Stimulated activated CD8-positive, alpha-beta memory T cell treated with anti-CD3 and anti-CD28 coated beads, Interleukin-2, amount 100 ng/mL, for 48 hours (primary cell): ENCODE measurements around the gene AGAP1.

Experiments used
- DNase-seq, 2 donors: peaks; one replicate each; pipeline ENCODE4 v3.0.0-alpha.2; 2020; ENCODE audit warnings: low read depth in 2 of 2

AGAP1 gene

DNA sequence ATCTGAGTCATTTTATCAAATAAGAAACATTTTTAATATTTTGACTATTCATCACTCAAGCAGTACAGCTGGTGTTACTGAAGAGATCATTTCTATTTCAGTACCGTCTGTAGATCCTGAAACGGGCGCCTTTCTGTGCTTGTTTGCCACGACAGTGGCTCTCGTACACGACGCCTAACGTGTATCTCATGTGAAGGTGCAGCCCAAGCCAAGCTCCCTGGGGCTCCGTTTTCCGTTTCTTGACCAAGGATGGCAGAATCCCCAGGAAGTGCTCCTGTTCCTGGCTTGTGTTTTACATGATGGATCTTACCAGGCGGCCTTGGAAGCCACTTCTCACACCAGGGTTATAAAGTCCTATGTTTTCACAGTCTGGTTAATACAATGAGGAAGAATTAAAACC is 353.7 kb downstream of the AGAP1 start:
- no peak for DNase-seq

DNA sequence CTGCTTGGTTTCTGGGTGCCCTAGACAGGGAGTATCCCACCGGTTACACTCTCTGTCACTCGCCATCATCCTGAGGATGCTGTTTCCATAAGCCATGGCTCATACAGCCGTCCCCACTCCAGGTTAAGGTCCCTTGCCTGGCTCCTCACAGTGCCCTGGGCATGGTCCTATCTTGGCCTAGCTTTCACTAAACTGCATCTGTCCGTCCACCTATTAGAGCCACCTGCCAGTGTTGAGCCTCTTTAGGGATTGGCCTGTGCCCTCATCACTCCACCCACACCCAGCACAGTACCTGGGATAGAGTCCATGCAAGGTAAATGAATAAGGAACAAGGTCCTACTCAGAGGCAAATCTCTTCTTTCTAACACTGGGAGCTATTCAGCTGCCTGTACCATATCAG is 354.2 kb downstream of the AGAP1 start:
- DNase-seq = no peak

DNA sequence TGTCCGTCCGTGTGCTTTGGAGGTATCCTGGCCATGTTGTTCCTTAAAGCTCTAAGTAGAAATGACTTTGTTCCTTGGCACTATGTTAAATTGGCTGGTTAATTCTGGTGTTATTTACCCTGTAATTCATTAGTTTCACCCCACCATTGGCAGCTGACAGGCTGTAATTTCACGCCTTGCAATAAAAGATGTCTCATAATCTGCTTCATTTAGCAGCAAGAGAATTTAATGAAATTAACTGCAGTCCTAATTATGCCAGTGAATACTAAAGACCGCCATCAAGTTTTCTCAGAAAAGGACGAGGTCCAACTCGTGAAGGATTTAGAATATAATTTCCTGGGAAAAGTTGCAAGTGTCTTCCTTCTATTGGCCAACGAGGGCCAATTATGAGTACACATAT is 355.1 kb downstream of the AGAP1 start:
- DNase-seq = no peak

DNA sequence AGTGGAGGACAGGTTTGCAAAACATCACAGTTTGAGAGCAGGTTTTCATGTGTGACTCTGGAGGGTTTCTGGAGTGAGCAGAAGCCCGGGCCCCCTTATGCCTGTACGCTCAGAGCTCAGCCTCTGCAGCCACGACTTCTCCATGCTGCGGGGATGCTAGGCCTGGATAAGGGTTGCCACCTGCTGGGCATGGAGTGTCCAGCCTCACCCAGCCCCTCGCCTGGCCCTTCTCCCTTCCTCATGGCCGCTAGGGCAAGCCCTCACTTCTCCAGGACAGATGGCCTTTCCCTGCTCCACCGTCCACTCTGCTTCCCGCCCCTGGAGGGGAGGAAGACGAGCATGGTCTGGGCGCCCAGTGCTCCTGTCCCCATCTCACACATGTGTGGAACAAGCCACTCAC is 355.6 kb downstream of the AGAP1 start:
- DNase-seq = no peak

DNA sequence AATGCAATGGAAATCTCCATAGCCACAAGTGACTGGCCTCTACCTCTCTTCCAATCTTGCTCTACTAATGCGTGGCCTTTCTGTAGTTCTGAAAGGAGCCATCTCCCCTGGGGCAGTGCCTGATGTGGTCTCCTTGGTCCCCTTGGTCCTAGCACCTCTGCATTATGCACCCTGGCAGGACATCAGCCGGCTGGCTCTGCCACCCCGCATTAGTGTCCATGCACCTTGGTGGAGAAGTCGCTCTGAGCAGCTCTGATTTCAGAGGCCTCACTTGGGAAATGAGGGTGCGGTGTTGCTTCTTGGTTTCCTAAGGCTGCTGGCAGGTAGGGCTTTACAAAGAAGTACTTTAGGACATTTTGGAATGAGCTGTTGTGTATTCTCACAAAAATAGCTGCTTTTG is 356.4 kb downstream of the AGAP1 start:
- no peak for DNase-seq

DNA sequence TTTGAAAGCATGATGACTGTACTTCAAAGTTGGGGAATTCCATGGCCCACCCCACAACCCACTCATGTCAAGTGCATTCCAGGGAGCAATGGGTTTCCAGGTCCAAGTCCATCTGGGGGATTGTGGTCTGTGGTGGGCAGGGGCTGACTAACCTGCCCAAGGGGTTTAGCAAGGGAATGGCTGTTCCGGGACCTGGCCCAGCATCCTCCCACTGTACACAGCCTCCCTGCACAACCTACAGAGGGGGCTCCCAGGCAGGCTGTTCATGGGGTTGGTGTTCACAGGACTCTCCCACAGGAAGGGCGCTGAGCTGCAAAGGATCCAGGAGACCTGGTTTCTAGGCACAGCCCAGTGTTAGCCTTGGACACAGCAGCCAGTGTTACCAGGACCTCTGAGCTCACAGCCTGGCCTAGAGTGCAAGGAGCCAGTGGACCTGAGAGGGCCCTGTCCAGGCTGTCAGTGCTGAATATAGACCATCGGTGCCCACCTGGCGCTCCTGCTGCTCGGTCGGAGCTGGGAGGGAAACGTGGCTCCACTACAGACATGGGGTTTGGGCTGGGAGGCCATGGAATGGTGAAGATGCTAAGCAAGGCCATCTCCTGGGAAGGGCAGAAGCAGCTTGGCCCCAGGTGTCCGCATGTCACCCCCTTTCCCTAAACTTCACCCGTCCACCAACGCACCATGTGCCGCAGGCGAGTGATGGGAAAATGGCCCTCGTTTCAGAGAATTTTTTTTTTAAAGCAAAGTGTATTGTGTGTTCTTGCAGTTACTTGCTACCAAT is 357.1 kb downstream of the AGAP1 start:
- no peak for DNase-seq

DNA sequence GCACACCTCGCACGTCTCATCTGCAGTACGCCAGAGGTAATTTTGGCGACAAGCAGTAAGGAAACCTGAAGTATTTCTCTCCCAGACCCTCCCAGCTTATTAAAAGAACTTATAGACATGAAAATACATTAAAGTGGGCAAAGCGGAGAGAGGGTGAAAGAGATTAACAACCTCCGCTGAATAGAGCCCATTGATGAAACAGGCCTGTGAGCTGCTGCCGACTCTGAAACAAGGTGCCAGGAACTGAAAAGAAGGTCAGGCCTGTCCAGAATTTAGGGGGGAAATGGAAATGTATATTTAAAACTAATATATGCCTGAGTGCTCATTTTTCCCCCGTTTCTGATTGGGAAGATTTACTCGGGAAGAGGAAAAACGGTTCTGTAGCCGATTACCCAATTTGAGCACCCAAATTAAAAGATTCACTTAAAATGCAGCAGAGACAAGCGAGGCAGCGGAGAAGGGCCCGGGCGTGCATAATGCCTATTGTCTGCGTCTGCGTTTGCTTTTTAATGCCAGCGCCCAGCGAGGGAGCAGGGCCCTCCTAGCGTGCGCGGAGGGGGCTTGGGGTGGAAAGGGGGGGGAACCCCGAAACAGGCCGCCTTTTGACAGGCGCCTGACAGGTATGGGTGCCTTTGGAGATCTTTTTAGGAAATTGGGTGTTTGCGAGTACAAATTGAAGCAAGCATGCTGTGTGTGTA is 358.1 kb downstream of the AGAP1 start:
- DNase-seq = no peak

DNA sequence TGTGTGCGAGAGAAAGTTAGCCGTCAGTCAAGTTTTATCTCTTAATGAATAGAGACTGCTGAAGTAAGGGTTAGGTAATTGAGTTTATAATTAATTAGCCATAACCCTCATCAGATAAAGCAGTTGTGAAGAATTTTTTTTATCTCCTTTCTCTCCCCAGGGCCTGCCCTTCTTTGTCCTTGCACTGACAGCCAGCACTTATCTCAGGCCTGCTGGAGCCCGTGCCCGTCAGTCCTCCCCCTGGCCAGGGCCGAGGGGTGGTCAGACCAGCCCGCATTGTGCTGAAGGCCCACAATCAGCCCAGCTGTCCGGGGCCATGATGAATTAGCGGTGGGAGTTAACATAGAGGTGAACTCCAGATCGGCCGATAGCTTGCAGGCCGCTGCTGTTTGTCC is 358.7 kb downstream of the AGAP1 start:
- no peak for DNase-seq

DNA sequence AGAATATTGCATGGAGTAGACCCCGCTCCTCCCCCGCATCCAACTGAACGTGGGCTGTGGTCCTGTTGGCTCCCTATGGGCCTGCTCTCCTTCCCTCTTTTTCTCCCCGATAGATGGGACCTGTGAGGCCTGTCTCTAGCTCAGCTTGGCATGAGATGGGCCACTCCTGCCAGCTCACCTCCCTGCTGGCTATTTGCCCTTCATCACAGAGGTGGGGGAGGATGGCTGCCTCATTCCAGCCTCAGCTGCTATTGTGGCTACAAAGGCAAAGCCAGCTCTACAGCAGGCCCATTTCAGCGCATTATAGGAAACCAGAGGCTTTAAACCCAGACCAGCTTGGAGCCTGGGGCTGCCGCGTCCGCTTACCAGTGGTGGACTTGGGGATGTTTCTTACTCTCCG is 360.4 kb downstream of the AGAP1 start:
- no peak for DNase-seq

DNA sequence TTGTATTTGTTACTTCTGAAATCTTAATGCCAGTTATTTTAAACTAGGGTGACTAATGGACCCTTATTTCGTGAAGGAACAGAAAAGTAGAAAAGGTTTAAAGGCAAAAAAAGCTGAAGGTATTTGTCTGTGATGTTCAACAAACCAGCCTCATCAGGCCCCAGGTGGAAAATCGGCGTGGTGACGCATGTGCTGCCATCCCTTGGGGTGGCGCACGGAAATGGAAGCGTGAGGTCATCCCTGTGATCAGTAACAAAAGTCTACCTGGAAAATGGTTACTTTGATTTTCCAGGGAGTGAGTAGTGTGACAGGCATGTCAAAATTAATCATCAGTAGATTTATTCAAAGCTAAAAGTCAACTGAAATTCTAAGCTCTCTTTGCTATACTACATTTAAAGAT is 361.2 kb downstream of the AGAP1 start:
- DNase-seq = no peak

DNA sequence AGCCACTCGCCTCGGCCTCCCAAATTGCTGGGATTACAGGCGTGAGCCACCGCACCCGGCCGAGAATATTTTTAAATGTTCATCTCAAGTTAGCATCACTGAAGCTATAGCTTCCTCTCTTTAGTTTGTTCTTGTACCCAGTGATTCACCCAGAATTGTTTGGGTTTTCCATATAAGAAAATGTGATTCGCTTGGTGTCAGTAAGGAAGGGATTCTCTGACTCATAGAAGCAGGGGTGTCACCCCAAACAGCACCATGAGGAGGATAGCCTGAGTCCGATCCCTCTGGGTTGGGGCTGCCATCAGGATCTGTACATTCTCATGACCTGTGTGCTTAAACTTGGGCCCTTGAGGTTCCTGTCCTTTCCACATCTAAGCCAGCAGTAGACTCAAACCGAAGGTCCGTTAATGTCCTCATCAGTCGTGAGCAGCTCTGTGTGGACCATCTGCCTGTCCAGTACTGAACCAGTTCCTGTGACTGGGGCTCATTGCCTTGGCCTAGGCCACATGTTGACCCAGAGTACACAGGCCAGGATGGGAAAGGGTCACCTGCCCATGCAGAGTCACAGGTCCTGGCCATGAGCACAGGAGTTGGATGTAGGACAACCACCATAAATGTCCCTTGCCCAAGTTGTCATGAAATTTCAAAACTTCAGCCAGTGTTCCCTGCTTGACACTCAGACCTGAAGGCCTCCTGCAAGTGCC is 362.5 kb downstream of the AGAP1 start:
- DNase-seq = no peak

DNA sequence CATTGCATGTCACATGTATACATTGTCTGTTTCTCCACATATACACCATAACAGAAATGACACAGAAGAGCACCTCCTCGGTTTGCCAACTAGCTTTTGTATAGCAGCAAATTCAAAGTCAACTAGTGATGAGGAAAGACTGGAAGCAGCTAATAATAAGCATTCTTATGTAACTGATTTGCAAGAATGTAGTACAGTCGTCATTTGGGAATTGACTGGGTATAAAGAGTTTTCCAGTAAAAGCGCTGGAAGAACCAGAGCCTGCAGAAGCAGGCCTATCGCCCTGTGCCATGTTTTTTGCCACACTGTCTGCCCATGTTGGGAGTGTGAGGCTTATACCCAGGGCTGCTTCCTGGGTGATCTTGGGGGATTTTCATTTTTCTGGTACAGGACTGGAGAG is 363.8 kb downstream of the AGAP1 start:
- no peak for DNase-seq

DNA sequence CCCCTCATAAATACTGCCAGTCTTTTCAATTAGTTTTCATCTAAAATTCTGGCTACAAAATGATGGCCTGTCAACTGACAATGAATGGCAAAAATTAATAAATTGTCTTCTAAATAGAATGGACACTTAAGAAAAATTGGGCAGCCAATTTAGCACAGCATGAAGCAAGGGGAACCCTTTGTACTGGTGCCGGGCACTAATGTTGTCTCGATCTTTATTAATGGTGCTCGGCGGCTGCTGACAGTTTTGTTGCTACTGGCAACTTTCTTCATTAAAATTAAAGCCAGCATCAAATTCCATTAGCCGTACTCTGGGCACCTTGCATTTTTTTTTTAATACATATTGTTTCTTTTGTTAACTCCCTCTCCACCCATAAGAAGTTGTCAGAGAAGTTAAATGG is 365.0 kb downstream of the AGAP1 start:
- DNase-seq = no peak

DNA sequence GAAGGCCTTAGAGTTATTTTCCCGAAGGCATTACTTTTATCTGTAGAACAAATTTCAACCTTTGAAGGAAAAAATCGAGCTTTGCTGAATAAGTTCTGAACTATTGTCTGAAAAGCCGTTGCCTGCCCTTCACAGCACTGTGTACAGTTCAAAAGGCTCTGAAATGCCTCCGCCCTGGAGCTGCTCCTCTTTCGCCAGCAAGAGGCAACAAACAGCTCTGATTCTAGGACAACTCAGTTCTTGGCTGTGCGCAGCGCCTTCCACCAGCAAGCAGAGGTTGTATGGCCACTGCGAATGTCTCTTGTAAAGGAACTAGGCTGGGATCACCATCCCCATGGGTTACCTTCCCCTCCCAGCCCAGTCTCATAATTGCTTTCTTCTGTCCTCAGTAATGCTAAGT is 365.8 kb downstream of the AGAP1 start:
- no peak for DNase-seq

DNA sequence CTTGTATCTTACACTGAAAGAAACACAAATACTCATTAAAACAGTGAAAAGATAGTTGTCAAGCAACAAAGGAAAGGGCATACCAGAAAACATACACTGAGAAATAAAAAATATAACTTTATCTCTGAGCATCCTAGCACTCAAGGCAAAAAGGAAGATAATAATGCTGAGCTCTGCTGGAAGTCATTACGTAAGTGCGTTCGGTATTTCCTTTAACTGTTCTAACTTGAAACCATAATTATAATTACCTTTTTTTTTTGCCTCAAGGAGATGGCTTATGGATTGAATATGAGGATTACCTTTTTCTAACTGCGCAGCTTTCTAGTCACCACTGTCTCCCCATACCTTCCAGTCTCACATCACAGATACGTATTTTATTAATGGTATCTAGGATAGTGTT is 366.3 kb downstream of the AGAP1 start:
- no peak for DNase-seq

DNA sequence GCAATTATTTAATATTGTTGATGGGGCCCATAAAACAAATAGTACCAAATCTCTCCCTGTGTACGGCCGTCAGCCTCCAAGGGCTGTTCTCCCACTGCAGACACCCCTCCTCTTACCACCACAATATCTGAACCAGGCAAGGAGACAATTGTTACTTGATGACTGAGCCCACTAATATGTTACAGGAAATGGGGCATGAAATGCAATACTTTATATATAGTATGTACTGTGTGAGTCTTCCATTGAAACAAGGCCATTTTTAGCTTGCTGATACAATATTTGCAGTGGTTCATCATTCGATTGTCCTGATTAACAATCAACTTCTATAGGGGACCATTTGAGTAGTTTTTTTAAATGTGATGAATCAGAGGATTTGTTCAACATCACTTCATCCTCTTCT is 367.0 kb downstream of the AGAP1 start:
- no peak for DNase-seq

DNA sequence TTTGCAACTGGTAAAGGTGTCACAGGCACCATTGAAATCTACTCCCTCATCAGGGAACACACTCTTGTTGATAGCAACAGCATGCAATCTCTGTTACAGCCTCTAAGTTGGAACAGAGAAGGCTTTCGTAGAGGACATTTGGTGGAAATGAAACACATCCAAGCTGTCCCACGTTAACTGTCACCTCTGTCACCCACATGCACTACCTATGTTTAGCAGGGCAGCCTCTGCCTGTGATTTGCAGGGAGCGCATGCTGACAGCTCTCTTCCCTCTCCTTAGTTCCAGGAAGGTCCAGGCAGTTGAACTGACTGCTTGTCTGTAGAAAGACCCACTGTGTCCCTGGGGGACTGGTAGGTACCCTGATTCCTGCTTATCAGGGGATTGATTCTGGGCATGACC is 367.5 kb downstream of the AGAP1 start:
- DNase-seq = no peak

DNA sequence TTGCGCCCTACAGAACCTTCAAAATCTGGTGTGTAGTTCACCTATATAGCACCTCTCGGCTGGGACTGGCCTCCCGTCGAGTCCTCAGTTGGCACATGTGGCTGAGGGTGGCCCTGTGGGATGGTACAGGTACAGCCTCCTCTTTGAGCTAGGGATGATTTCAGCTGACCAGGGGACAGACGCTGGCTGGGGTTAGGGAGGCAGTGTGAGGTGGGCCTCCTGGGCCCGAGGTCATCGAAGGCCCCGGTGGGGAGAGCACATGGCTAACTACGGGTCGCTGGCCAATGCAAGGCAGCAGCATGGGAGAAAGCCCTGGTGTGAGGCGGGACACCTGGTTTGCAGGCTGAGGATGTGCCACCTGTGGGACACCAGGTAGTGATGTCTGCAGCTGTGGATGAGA is 369.6 kb downstream of the AGAP1 start:
- no peak for DNase-seq

DNA sequence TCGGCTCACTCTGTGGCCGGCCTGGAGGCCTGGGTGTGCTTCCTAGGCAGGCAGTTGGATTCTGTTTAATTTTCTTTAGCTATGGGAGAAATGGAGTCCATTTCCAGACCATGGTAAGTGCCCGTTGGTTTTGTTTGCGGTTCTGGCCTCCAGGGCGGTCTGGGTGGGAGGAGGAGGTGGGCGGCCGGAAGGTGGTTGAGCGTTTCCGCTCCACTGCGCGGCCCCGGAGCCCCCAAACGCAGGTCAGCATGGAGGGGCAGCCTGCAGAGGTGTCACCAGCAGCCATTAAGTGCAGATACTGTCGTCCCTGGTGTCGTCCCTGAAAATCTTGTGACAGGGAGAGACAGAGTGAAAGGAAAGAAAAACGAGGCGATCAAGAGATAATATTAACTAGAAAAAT is 370.5 kb downstream of the AGAP1 start:
- no peak for DNase-seq

DNA sequence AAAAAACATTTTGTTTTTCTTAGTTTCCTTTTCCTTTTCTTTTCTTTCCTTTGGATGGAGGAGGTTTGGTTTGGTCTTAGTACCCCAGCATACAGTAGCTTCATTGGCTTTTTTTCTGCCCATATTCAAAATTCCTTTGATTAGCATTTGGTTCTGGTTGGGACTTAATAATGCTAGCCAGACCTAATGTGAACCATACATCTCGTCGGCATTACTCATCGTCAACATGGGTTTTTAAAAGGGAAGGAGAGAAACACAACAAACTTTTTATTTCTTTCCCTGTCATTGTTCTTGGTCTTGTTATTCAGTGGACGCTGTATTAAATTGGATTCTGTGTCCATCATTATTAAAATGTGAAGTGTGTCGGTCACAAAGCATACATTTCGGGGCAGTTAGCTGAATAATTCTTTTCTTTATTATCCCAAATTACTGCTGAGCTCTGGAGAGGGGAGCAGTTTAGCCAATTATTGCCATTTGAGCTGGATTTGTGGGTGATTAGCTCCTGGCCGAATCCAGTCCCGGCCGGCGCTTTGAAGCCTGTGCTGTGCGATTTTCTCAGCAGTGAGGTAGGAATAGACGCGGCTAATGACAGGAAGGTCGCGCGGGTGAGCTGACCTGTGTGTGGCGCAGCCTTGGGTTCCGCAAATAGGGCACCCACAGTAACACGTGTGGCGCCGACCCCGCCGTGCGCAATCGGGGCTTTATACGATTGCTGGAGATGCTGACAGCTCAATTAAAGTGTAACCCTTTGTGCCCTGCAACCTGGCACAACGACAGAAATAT is 371.1 kb downstream of the AGAP1 start:
- DNase-seq = no peak

DNA sequence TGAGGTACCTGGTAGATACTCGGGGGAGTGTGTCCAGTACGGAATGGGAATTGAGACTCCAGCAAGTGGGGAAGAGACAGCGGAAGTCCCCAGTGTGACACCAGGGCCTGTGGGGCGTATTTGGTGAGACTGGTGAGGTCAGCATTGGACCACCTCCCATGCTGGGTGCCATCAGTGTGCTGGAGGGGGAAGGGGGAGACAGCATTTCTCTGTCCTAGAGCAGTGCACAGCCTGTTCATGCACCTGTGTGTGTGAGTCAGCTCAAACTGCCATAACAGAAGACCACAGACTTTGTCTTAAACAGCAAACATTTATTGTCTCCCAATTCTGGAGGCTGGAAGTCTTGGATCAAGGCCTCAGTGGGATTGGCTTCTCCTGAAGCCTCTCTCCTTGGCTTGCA is 372.5 kb downstream of the AGAP1 start:
- DNase-seq = no peak

DNA sequence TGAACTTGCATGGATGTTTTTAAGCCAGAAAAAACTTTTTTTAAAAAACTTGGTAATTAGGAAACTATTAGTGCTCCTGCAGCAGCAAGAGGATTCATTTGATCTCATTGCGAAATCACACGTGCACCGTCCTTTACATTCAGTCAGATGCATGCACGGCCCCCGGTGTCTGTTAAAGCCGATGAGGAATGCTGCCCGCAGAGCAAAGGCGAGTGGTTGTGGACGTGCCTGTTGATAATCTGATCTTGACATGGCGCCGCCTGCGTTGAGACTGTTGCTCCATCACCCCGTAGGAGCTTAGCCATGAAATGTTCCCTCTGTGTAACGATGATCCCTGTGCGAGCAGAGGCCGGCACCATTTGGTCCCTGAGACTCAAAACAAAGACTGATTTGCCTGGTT is 374.4 kb downstream of the AGAP1 start:
- DNase-seq = no peak
